ENCODE data around the gene STXBP6.

DNA sequence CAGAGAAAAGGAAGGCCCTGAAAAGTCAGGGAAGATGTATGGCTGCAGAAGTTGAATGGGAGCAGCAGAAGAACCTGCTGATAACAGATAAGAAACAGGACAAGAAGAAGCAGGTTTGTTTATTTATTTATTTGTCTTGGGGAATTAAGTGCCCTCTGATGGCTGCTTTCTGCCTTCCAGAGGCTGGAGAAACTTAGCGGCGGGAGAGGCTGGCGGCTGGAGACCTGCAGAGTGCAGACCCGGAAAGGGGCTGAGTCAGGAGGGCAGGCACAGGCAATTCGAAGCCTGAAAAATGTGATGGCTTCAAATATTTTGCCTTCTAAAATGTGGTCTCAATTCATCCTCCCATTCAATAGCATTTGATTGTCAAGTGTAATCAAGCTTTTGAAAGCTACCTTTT lies 247.7 kb downstream of the STXBP6 start:
- TF ChIP-seq, protein P1, sequence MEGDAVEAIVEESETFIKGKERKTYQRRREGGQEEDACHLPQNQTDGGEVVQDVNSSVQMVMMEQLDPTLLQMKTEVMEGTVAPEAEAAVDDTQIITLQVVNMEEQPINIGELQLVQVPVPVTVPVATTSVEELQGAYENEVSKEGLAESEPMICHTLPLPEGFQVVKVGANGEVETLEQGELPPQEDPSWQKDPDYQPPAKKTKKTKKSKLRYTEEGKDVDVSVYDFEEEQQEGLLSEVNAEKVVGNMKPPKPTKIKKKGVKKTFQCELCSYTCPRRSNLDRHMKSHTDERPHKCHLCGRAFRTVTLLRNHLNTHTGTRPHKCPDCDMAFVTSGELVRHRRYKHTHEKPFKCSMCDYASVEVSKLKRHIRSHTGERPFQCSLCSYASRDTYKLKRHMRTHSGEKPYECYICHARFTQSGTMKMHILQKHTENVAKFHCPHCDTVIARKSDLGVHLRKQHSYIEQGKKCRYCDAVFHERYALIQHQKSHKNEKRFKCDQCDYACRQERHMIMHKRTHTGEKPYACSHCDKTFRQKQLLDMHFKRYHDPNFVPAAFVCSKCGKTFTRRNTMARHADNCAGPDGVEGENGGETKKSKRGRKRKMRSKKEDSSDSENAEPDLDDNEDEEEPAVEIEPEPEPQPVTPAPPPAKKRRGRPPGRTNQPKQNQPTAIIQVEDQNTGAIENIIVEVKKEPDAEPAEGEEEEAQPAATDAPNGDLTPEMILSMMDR (IDR thresholded peaks at IDR 0.05) = no peak
- TF ChIP-seq, protein P2, sequence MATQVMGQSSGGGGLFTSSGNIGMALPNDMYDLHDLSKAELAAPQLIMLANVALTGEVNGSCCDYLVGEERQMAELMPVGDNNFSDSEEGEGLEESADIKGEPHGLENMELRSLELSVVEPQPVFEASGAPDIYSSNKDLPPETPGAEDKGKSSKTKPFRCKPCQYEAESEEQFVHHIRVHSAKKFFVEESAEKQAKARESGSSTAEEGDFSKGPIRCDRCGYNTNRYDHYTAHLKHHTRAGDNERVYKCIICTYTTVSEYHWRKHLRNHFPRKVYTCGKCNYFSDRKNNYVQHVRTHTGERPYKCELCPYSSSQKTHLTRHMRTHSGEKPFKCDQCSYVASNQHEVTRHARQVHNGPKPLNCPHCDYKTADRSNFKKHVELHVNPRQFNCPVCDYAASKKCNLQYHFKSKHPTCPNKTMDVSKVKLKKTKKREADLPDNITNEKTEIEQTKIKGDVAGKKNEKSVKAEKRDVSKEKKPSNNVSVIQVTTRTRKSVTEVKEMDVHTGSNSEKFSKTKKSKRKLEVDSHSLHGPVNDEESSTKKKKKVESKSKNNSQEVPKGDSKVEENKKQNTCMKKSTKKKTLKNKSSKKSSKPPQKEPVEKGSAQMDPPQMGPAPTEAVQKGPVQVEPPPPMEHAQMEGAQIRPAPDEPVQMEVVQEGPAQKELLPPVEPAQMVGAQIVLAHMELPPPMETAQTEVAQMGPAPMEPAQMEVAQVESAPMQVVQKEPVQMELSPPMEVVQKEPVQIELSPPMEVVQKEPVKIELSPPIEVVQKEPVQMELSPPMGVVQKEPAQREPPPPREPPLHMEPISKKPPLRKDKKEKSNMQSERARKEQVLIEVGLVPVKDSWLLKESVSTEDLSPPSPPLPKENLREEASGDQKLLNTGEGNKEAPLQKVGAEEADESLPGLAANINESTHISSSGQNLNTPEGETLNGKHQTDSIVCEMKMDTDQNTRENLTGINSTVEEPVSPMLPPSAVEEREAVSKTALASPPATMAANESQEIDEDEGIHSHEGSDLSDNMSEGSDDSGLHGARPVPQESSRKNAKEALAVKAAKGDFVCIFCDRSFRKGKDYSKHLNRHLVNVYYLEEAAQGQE (IDR thresholded peaks at IDR 0.05; ENCODE audit: insufficient read depth in 1 of 2, low read depth in 2 of 2, low read length in 1 of 2) = no peak
- TF ChIP-seq POLR2AphosphoS5 (IDR thresholded peaks at IDR 0.05; ENCODE audit: low read depth, low read length) = no peak
- TF ChIP-seq SIN3A (IDR thresholded peaks at IDR 0.05; ENCODE audit: borderline replicate concordance, insufficient read depth, low read depth, low read length) = no peak
